GM21447 (cell line): ENCODE data around the gene WNT5B.

Source experiments
- ATAC-seq: cut with Tn5 transposase; IDR thresholded peaks from one replicate; pipeline ENCODE4 v1.9.1; 2021; ENCODE audit not compliant: unreplicated experiment

The WNT5B gene

DNA sequence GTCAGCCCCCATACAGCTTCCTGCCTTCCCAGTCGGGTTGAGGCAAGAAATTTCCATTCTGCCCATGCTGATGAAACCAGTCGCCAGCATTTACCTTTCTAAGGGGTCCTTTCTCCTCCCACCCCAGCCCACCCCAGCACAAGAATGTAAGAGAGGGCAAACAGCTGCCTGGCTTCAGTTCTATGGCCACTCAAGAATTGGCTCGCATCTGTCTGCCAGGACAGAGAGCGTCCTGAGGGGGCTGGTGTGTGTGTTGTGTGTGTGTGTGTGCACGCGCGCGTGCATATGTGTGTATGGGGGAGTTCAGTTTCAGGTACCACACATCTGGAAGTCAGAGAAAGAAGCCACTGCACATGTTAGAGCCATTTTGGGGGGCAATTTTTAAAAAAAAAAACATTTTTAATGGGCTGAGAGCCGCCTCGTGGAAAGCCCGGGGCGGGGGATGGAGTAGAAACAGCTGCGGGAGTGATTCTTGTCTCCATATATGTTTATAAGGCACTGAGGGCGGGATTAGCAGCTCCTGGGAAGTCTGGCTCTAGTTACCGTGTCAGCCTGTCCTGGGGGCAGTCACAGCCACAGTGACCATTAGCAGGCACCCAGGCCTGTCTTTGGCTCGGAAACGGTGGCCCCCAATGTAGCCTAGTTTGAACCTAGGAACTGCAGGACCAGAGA lies at the start of gene WNT5B:
TSS of gene WNT5B (plus strand) at position 566 of the 672 bp plus-strand sequence. CDS start 2,124 bp downstream, outside the sequence.
- no peak for ATAC-seq

GRCh38 chr12:1579651-1580435 lies 49.2 kb upstream of the WNT5B start:
- ATAC-seq, result no peak

GRCh38 chr12:1580526-1580925 lies 48.5 kb upstream of the WNT5B start:
- no peak for ATAC-seq

GRCh38 chr12:1581973-1582708 lies 46.9 kb upstream of the WNT5B start:
- no peak for ATAC-seq

GRCh38 chr12:1582709-1583050 lies 46.4 kb upstream of the WNT5B start:
- ATAC-seq, result no peak

GRCh38 chr12:1583421-1584078 lies 45.5 kb upstream of the WNT5B start:
- peak; percentile 61 for ATAC-seq

- no peak for ATAC-seq
Measured at GRCh38 chr12:1584326-1584725, 44.7 kb upstream of the WNT5B start.

- no peak for ATAC-seq
Measured at GRCh38 chr12:1587927-1588574, 41.0 kb upstream of the WNT5B start.

DNA sequence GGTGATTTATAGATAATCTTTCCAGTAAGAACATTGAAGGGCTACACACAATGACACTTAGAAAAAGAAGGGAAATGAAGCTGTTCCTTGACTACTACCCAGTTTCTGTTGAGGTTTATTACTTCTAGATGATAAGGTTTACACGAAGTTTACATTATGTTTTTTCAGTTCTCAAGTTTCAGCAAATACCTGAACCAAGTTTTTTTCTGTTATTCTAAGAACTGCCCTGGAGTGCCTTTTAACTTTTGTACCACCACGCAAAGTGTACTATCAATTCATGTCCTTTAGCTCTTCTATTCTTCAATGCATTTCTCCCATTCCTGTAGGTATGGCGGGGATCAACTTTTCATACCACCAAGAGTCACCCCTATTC lies 40.5 kb upstream of the WNT5B start:
- ATAC-seq, result no peak

GRCh38 chr12:1590221-1590979 lies 38.6 kb upstream of the WNT5B start:
- no peak for ATAC-seq

DNA sequence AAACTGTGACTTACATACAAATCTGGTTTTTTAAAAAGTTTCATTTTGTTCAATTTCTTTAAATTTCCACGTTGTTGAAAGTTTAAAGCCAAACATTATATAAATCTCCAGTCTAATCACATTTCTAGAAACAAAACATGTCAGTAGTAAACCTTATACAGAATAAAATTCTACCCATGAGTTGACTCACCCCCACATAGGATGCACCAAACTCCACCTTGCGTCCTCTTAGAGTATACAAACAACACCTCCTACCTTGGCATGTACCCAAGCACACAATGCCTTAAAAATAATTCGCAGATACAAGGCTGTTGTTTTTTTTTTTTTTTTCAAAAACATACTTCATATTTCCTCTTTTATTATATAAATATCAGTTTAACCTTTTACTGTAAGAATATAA lies 38.0 kb upstream of the WNT5B start:
- no peak for ATAC-seq

DNA sequence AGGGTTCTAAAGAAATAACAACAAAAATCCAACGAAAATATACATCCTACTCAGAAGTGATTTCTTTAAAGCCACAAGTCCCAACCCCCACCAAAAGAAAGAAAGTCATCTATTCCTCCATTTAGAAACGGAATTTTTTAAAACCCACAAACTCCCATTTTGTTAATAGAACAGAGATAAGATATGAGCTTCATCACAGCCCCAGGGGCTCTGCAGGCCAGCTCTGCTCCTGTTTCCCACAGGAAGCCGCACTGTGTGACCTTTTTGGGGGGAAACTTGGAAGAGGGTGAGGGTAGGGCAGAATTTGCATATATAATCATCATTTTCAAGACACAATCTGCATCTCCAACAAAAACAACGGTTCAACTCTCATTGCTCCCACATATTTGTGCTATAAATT lies 37.5 kb upstream of the WNT5B start:
- no peak for ATAC-seq

DNA sequence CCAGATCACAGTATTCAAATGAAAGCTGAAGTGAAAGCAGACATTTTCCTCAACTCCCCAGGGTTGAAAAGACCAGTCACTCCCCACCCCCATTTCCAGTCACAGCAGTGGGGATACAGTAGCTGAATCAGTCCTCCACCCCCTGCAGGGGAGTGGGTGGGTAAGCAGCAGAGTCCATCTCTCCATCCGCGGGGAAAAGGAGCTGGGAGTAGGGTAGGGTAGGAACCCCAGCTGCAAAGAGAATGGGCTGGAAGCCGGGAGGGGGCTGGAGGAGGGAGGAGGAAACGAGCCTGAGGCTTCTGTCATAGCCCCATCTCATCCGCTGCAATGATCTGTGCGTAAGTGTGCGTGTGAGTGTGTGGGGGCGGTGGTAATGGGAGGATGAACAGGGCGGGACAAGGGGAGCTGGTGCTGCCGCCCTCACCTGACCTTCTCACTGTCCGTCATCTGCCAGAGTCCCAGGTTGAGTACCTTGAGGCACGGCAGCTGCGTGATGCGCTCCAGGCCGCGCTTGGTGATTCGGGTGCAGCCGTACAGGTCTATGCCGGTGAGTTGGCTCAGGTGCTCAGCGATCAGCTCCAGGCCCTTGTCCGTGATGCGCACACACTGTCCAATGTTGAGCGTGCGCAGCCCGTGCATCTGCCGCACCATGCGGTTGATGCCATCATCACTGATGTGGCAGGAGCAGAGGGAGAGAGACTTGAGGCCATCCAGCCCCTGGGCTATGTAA lies 36.4 kb upstream of the WNT5B start:
- peak; percentile 30 for ATAC-seq

GRCh38 chr12:1593174-1594005 lies 35.6 kb upstream of the WNT5B start:
- ATAC-seq, result peak; percentile 22

- ATAC-seq, result peak; percentile 41
Measured at GRCh38 chr12:1594006-1594260, 35.1 kb upstream of the WNT5B start.

DNA sequence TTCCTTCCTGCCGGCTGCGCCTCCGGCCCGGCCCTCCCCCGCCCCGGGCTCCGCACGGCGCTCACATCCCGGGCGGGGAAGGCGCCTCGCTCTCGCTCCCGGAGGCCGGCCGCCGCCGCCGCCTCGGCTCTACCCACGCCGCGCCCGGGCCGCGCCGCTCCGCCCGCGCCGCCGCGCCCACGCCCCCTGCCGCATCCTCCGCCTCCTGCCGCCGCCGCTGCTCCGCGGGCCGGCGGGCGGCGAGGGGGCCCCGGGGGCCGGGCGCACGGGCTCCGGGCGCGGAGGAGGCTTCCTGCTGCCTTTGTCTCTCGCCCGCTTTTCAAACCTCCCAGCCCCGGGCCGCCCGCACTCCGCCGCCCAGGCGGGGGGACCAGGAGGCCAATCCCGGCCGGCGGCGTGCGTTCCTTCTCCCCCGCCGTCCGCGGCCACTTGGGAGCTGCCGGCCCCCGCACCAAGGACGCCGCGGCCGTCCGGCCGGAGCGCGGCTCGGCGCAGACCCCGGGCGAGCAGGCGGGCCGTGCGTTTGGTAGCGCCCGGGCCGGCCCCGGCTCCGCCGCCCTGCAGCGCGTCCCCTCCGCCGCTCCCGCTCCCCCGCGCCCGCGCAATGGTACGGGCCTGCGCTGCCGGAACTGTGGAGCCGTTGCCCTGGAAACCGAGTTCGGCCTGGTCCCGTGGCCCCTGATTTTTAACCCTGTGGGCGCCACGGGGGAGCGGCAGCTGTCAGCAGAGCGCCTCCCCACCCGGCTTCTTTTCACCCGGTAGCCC lies 34.6 kb upstream of the WNT5B start, which contains the start of gene FBXL14:
TSS of gene FBXL14 (minus strand) at position 321 of the 765 bp plus-strand sequence. CDS start 515 bp downstream, outside the sequence.
- ATAC-seq, result peak; percentile 52

GRCh38 chr12:1595026-1595561 lies 33.9 kb upstream of the WNT5B start:
- ATAC-seq, result peak; percentile 0
